Thymus (tissue), 11 donors: Measurements from ENCODE around the gene ATP2B2. TPM values are rescaled to one million over a fixed set of nuclear protein-coding genes. Genes with fewer than 3 reads are reported as not detected.

ENCODE experiments used
- DNase-seq, 9 donors: peaks; one replicate each; pipeline ENCODE4 v3.0.0-alpha.2; 2013; ENCODE audit warnings: low spot score in 9 of 9, low read depth in 6 of 9, missing footprints in 1 of 9
- H3K27ac ChIP-seq, 2 donors: one replicate each; pipeline ENCODE4 v1.5.1; 2013; ENCODE audit warnings: control low read depth in 1 of 2, low read depth in 1 of 2, low read length in 1 of 2, mild to moderate bottlenecking in 1 of 2, moderate library complexity in 1 of 2
- H3K27me3 ChIP-seq, 2 donors: one replicate each; pipeline ENCODE4 v1.5.1; 2013; ENCODE audit warnings: low read length in 1 of 2; ENCODE audit not compliant: control insufficient read depth in 2 of 2, insufficient read depth in 1 of 2
- H3K36me3 ChIP-seq, 2 donors: one replicate each; pipeline ENCODE4 v1.5.1; 2013; ENCODE audit warnings: low read length in 1 of 2, mild to moderate bottlenecking in 1 of 2, moderate library complexity in 1 of 2; ENCODE audit not compliant: control insufficient read depth in 2 of 2, insufficient read depth in 2 of 2
- H3K4me1 ChIP-seq, 2 donors: one replicate each; pipeline ENCODE4 v1.5.1; 2013; ENCODE audit warnings: low read length in 2 of 2; ENCODE audit not compliant: control insufficient read depth in 2 of 2, insufficient read depth in 2 of 2
- H3K4me3 ChIP-seq, 2 donors: one replicate each; pipeline ENCODE4 v1.5.1; 2013; ENCODE audit warnings: low read length in 2 of 2, control low read depth in 1 of 2, mild to moderate bottlenecking in 1 of 2
- H3K9me3 ChIP-seq, 2 donors: one replicate each; pipeline ENCODE4 v1.5.1; 2013; ENCODE audit warnings: low read length in 1 of 2, mild to moderate bottlenecking in 1 of 2; ENCODE audit not compliant: control insufficient read depth in 2 of 2, insufficient read depth in 1 of 2
- WGBS: extraction: QIAGEN DNeasy Blood & Tissue Kit; methylation state at CpG from one replicate; pipeline ENCODE4 v1.1.7; 2013; 5-methylcytosine and 5-hydroxymethylcytosine counted together
- polyA plus RNA-seq: library from polyadenylated mRNA; stranded (reverse); fragments of 200-250 nt; gene quantifications from one replicate; pipeline ENCODE4 v1.2.3, GENCODE V29; 2013
- total RNA-seq: library from RNA; stranded (reverse); fragments of 120-200 nt; gene quantifications from one replicate; pipeline ENCODE4 v1.2.4, GENCODE V29; 2013
- donor health status: healthy.

Gene ATP2B2
- total and polyA plus RNA-seq, 2 donors: 0.19 to 0.34 TPM

DNA sequence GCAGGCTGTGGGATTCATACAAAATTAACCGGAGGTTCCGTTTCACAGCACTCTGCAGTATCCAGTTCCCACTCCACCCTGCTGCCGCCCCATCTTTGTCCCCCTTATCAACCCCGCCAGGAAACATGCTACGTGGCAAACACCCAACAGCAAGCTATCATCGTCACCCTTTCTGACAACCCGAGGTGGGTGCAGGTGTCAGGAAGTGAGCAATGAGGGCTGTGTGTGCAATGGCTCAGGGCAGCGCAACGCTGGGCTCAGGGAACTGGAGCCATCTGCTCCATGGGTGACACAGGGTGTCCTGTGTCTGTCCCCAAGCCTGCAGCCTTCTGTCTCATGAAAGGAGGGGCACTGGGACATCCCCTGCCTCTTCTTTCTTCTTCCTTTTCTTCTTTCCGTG is 60.9 kb downstream of the ATP2B2 start:
- WGBS: 43% methylated on average over 10 of the region's 10 CpGs
- DNase-seq: peak in 4 of 9 donors; percentile 17 to 52 (median 32)
- no peaks in the 10 kb centered on the region for H3K36me3 ChIP-seq
- no peak overlapping the region for H3K4me3 ChIP-seq
- no peak overlapping the region for H3K27ac ChIP-seq
- H3K27me3 ChIP-seq: peaks cover 0 to 14% of the 10 kb centered on the region in 2 donors
- no peaks in the 10 kb centered on the region for H3K9me3 ChIP-seq
- H3K4me1 ChIP-seq: peaks cover 0 to 8% of the 10 kb centered on the region in 2 donors

DNA sequence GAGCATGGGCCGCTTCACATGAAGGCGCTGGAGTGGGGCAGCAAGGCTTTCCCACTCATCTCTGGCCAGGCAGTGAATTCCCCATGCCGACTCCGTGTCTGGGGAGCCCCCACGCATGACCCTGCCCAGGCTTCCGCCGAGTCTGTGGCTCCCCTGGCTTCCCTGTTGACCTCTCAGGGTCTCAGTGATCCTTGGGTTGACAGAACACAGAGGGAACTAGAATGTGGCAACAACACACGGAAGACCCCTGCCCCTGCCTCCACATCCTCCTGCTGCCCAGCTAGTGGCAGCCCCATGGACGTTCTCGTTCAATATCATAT is 61.3 kb downstream of the ATP2B2 start:
- Histone ChIP-seq H3K36me3 (no peaks in the 10 kb centered on the region), H3K27ac (no peak overlapping the region), H3K27me3 (peaks cover 0 to 13% of the 10 kb centered on the region in 2 donors), H3K9me3 (no peaks in the 10 kb centered on the region), H3K4me1 (peaks cover 0 to 8% of the 10 kb centered on the region in 2 donors), H3K4me3 (no peak overlapping the region)
- 93% methylated on average over 10 of the region's 10 CpGs for WGBS
- no peak for DNase-seq

DNA sequence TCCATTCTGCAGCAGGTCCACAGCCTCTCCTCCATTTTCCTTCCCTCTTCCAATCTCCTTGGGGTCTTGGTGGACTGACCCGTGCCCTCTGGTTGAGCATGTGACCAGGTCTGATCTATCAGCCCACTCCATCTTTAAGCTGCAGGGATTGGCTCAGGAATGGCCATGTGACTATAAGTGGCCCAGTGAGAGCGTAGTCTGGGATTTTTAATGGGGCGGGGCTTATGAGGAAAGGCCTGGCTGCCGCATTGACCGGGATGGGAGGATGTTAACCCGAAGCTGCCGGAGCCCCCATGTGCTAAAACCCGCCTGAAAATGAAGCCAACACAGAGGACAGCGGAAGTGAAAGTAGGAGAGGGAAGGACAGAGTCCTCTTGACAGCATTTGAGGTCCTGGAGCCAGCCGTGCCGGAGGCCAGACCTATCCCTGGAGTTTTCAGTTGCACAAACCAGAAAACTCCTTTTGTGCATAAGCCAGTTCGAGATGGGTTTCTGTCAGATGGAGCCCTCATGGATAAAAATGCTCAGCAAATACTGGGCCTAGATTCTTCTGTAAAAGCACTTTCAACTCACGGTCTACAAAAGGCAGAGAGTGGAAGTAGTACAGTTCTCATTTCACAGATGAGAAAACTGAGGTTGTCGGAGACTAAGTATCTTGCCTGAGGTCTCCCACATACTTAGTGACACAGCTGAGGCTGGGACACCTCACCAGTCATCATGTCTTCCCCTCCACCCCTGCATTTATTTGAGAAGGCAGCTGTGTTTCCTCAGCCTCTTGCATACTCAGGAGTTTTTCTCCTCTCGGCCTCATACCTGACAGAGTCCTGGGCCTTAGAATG is 61.9 kb downstream of the ATP2B2 start:
- no peak for DNase-seq
- Histone ChIP-seq H3K4me3 (no peak overlapping the region), H3K4me1 (peaks cover 0 to 8% of the 10 kb centered on the region in 2 donors), H3K27ac (no peak overlapping the region), H3K9me3 (no peaks in the 10 kb centered on the region), H3K36me3 (no peaks in the 10 kb centered on the region), H3K27me3 (peaks cover 0 to 13% of the 10 kb centered on the region in 2 donors)
- WGBS: 90% methylated on average over 15 of the region's 15 CpGs

DNA sequence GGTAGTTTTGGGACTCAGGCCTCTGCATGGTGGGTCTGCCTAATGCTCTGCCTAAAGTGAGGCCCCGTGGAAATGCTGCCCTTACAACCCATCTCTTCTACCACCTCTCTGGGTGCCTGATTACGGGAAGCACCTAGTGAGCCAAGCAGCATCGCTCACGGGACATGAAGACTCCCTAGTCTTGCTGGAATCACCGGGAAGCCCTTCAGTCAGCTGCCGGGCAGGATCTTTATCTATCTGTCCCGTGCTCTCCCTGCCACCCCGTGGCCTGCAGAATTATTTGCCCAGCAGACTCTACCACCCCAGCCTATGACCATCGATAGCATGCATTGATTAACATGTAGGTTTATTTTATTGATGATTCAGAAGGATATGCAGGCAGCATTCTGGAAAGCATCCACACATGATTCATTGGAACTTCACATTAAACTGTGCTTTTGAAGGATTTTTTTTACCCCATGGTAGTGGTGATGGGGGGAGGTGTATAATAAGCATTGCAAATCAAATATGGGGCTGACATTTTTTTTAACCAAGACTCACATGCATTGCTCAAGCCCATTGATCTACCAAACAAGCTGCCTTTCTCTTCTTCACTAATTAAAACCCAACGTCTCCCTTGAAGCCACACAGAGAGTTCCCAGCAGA is 63.1 kb downstream of the ATP2B2 start:
- no peak for DNase-seq
- Histone ChIP-seq H3K36me3 (no peaks in the 10 kb centered on the region), H3K9me3 (no peaks in the 10 kb centered on the region), H3K27ac (no peak overlapping the region), H3K27me3 (peaks cover 0 to 11% of the 10 kb centered on the region in 2 donors), H3K4me3 (no peak overlapping the region), H3K4me1 (peaks cover 0 to 17% of the 10 kb centered on the region in 2 donors)
- 85% methylated on average over 10 of the region's 10 CpGs for WGBS

DNA sequence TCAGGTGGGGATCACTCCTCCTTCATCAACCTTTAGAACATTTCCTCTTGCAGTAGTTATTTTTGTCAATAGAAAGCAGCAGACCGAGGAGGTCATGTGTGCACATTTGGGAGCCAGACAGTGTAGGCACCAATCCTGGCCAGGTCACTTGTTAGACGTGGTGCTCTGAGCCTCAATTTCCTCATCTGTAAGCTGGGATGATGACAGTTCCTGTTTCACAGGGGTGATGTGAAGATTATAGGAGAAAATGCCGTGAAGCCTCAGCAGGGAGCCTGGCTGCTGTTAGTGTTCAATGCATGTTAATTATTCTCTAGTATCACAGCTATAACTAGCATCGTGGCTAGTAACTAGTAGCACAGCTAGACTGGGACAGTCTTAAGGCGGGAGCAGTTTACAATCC is 64.7 kb downstream of the ATP2B2 start:
- Histone ChIP-seq H3K4me1 (peaks cover 0 to 26% of the 10 kb centered on the region in 2 donors), H3K36me3 (no peaks in the 10 kb centered on the region), H3K9me3 (no peaks in the 10 kb centered on the region), H3K27me3 (peaks cover 0 to 8% of the 10 kb centered on the region in 2 donors), H3K4me3 (no peak overlapping the region), H3K27ac (no peak overlapping the region)
- no peak for DNase-seq
- WGBS: 88% methylated on average over 5 of the region's 5 CpGs

DNA sequence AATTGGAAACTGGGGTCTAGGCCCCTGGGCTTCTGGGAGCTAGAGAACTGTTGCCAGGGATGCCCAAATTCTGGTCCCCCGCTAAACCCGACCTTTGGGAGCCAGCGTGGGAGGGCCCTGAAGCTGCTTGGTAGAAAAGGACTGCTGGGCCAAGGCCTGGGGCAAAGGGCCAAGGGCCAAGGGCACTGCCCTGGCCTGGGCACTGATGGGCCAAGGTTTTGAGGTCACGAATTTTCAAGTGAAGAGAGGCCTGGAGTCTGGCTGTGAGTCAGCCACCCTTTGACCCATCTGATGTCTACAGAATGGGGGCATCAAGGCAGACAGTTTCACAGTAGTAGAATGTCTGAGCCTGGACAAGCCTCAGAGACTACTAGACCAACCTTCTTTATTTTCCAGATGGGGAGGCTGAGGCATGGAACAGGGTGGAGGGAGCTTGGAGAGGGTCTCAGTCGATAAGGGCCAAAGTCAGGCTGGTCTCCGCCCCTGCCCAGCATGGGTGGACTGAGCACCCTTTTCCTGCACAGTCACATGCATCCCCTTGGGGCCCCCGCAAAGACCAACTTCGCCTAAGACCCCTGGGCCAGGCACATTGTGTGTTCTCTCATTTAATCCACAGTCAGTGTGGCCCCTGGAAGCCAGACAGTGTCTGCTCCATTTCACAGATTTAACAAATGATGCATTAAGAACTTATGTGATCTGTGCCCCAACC is 66.3 kb downstream of the ATP2B2 start:
- Histone ChIP-seq H3K27me3 (peaks cover 0 to under 1% of the 10 kb centered on the region in 2 donors), H3K27ac (no peak overlapping the region), H3K4me1 (peaks cover 0 to 18% of the 10 kb centered on the region in 2 donors), H3K36me3 (no peaks in the 10 kb centered on the region), H3K9me3 (no peaks in the 10 kb centered on the region), H3K4me3 (no peak overlapping the region)
- 95% methylated on average over 8 of the region's 8 CpGs for WGBS
- no peak for DNase-seq

DNA sequence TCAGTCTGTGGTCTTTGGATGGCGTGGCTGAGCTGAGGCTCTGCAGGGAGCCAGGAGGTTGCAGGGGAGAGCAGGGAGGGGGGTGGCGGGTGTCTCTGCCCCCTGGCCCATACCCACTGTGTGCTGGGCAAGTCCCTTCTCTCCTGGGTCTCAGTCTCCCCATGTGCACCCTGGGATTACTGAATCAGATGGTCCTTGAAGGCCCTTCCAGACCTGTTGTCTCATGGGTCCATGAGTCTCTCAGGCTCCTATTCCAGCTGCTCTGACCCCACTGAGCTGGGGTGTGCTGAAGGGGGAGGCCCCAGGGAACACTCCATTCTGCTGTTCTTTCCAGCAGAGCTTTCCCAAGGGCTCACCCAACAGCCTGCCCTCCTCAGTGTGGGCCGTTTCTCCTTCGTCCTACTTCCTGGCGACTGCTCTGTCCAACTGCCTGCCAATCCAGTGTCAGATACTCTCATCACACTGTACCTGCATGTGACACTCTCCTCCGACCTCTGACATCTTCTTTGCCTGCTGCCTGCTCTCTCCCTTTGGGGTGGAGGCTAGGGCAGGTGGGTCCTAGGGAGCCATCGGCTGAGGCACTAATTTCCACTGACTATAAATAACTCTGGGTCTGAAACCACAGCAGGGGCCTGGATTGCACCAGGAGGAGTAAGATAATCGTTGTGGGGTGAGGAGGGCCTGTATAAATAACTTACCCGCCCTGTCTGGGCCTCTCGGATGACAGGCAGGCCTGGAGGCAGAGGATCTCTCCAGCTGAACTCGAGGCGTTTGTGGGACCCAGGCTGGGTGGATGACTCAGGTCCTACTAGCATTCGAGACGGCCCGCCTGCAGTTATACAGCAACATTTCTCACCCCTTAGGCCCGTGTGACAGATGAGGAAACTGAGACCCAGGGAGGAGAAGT is 67.1 kb downstream of the ATP2B2 start:
- Histone ChIP-seq H3K36me3 (no peaks in the 10 kb centered on the region), H3K27ac (no peak overlapping the region), H3K27me3 (no peaks in the 10 kb centered on the region), H3K4me1 (peaks cover 0 to 18% of the 10 kb centered on the region in 2 donors), H3K9me3 (no peaks in the 10 kb centered on the region), H3K4me3 (no peak overlapping the region)
- WGBS: 65% methylated on average over 16 of the region's 16 CpGs
- DNase-seq: no peak

DNA sequence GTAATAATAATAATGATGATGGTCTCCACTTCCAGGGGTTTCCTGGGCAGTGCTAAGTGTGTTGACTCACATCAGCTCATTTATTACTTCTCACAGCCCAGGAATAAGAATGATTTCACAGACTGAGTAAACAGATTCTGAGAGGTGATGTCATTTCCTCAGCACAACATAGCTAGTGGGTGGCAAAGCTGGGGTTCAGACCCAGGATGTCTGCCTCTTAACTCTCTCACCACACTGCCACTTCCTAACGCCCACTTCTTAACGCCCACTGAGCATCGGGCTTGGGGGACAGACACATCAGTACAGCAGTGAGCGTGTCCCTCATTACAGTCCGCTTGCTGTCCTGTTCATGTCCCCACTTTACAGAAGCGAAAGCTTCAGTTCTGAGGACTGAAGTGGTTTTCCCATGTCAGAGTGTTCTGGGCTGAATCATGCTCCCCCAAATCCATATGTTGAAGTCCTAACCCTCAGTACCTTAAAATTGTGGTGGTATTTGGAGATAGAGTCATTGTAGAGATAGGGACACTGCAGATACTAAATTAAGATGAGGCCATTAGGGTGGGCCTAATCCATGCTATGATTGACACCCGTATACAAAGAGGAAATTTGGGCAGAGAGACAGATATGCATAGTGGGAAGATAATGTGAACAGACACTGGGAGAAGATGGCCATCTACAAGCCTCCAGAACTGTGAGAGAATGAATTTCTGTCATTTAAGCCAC is 68.0 kb downstream of the ATP2B2 start:
- DNase-seq: peak in 6 of 9 donors; percentile 42 to 78 (median 46)
- H3K9me3 ChIP-seq: no peaks in the 10 kb centered on the region
- H3K27ac ChIP-seq: peak overlapping the region; percentile 32 to 36
- H3K4me1 ChIP-seq: peaks cover 0 to 18% of the 10 kb centered on the region in 2 donors
- no peak overlapping the region for H3K4me3 ChIP-seq
- WGBS: 51% methylated on average over 7 of the region's 7 CpGs
- H3K27me3 ChIP-seq: no peaks in the 10 kb centered on the region
- H3K36me3 ChIP-seq: no peaks in the 10 kb centered on the region
